CD4-positive, alpha-beta T cell (primary cell): ENCODE data around the gene MTARC1. TPM values are rescaled to one million over a fixed set of nuclear protein-coding genes. Genes with fewer than 3 reads are reported as not detected.

Experiments used
- ATAC-seq: fragments of 200-7000 bp; cut with Tn5 transposase; one replicate; pipeline ENCODE4 v1.10.0; 2022; ENCODE audit warnings: mild to moderate bottlenecking; ENCODE audit not compliant: poor library complexity
- CTCF ChIA-PET: fragments of 350-600 bp; sonication (Branson Sonifier 250); formaldehyde crosslinking; loops from one replicate; lab custom pipeline; 2021; ENCODE audit warnings: antibody characterized with exemption, inconsistent platforms; lab: Charles Lee
- POLR2A ChIA-PET: fragments of 350-600 bp; sonication (Branson Sonifier 250); formaldehyde crosslinking; loops from one replicate; lab custom pipeline; 2021; ENCODE audit warnings: antibody characterized with exemption, inconsistent platforms; lab: Charles Lee
- DNase-seq, 14 experiments: peaks; one replicate each; pipeline ENCODE4 v3.0.0-alpha.2; 2013 to 2020; ENCODE audit warnings: mixed read lengths in 2 of 14
- H3K27ac ChIP-seq, 2 donors: one replicate each; pipeline versions ENCODE4 v1.5.1 to v1.7.0; 2013; ENCODE audit warnings: low read length in 2 of 2, low read depth in 1 of 2, mild to moderate bottlenecking in 1 of 2
- H3K27me3 ChIP-seq, 2 experiments: 1 replicate in 1 of 2; 2 replicates in 1 of 2; pipeline versions ENCODE4 v1.6.1 to v1.7.0; 2013; ENCODE audit warnings: low read length in 2 of 2, control low read depth in 1 of 2, mild to moderate bottlenecking in 1 of 2, moderate library complexity in 1 of 2; ENCODE audit not compliant: insufficient read depth in 2 of 2, control insufficient read depth in 1 of 2
- H3K36me3 ChIP-seq: one replicate; pipeline ENCODE4 v1.6.1; 2013; ENCODE audit warnings: low read length, control low read depth; ENCODE audit not compliant: insufficient read depth
- H3K4me1 ChIP-seq: one replicate; pipeline ENCODE4 v1.6.1; 2013; ENCODE audit warnings: low read length, control low read depth; ENCODE audit not compliant: insufficient read depth
- H3K4me3 ChIP-seq: one replicate; pipeline ENCODE4 v1.5.1; 2013; ENCODE audit warnings: mild to moderate bottlenecking, low read length, moderate library complexity
- H3K9me3 ChIP-seq, 2 experiments: 1 replicate in 1 of 2; 2 replicates in 1 of 2; pipeline versions ENCODE4 v1.6.1 to v1.7.0; 2013; ENCODE audit warnings: low read length in 2 of 2, mild to moderate bottlenecking in 2 of 2, control low read depth in 1 of 2, moderate library complexity in 1 of 2; ENCODE audit not compliant: control insufficient read depth in 1 of 2, insufficient read depth in 1 of 2
- H3K27ac Mint-ChIP-seq: one replicate; pipeline ENCODE4 v1.8.0; 2020; ENCODE audit warnings: mixed read lengths
- H3K27me3 Mint-ChIP-seq: one replicate; pipeline ENCODE4 v1.8.0; 2021; ENCODE audit warnings: mixed read lengths
- H3K36me3 Mint-ChIP-seq: one replicate; pipeline ENCODE4 v1.8.0; 2021; ENCODE audit warnings: low read depth, mixed read lengths
- H3K4me1 Mint-ChIP-seq: one replicate; pipeline ENCODE4 v1.8.0; 2021; ENCODE audit warnings: low read depth, mixed read lengths
- H3K4me3 Mint-ChIP-seq: one replicate; pipeline ENCODE4 v1.8.0; 2020; ENCODE audit warnings: mild to moderate bottlenecking, mixed read lengths
- H3K9me3 Mint-ChIP-seq: one replicate; pipeline ENCODE4 v1.8.0; 2020; ENCODE audit warnings: mixed read lengths
- CTCF ChIP-seq: fragments of 200-600 bp; IDR thresholded peaks from one replicate; pipeline ENCODE4 v1.8.0; 2022; ENCODE audit warnings: antibody characterized with exemption, mild to moderate bottlenecking
- intact Hi-C, 2 experiments: fragments of 100-400 bp; cut with DNase I in 1 of 2; cut with micrococcal nuclease in 1 of 2; formaldehyde crosslinking; loops; one replicate each; pipeline versions ENCODE4 v1.15.1 to v1.9.0; 2023 to 2025; cut with DNase I, micrococcal nuclease
- total RNA-seq, 174 experiments: library from RNA in 2 of 174; stranded (reverse) in 2 of 174; gene quantifications; one replicate each; pipeline ENCODE4 v1.2.3 and lab custom pipeline; 2021 to 2026

The MTARC1 gene
- total RNA-seq, 2 experiments from 2014 or later, result not detected

- H3K36me3 ChIP-seq, result no peaks in the 10 kb centered on the region
- CTCF ChIA-PET, result no interaction called here
- no peak overlapping the region for H3K4me3 Mint-ChIP-seq
- POLR2A ChIA-PET, result no interaction called here
- no peaks in the 10 kb centered on the region for H3K9me3 Mint-ChIP-seq
- H3K9me3 ChIP-seq, result no peaks in the 10 kb centered on the region
- no peaks in the 10 kb centered on the region for H3K36me3 Mint-ChIP-seq
- intact Hi-C loops, result no loop called here
- TF ChIP-seq CTCF, result no peak
- no peak overlapping the region for H3K27ac ChIP-seq
- no peak overlapping the region for H3K27ac Mint-ChIP-seq
- H3K4me3 ChIP-seq, result no peak overlapping the region
- H3K4me1 Mint-ChIP-seq, result no peaks in the 10 kb centered on the region
- ATAC-seq (no peak), DNase-seq (no peak)
- H3K27me3 Mint-ChIP-seq, result peaks cover 11% of the 10 kb centered on the region
- no peaks in the 10 kb centered on the region for H3K27me3 ChIP-seq
- H3K4me1 ChIP-seq, result no peaks in the 10 kb centered on the region
These were observed 18.5 kb upstream of the MTARC1 start for GRCh38 chr1:220768126-220768601.

DNA sequence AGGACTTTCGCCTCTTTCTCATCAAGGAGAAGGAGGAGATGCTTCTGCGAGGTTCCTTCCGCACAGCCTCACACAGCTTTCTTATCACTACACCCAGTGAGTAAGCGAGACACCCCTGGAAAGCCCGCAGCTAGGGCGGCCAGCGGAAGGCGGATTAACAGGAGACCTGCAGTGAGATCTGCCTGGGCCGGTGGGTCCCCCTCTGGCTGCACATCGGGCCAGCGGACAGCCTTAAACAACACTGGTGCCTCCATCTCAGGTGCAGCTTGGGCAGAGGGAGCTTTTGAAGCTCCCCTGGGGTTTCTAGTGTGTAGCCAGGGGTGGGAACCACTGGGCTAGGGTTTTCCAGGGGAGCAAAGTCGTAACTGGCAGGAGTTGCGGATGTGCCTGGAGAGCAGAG is 17.5 kb upstream of the MTARC1 start:
- no peak overlapping the region for H3K27ac Mint-ChIP-seq
- CTCF ChIA-PET, result no interaction called here
- no peaks in the 10 kb centered on the region for H3K36me3 ChIP-seq

GRCh38 chr1:220770245-220770913 is 16.3 kb upstream of the MTARC1 start:
- Mint-ChIP-seq H3K9me3 (no peaks in the 10 kb centered on the region), H3K36me3 (no peaks in the 10 kb centered on the region), H3K4me1 (no peaks in the 10 kb centered on the region), H3K27me3 (peaks cover 20% of the 10 kb centered on the region), H3K4me3 (no peak overlapping the region), H3K27ac (no peak overlapping the region)
- no peak overlapping the region for H3K4me3 ChIP-seq
- no peaks in the 10 kb centered on the region for H3K36me3 ChIP-seq
- no peaks in the 10 kb centered on the region for H3K4me1 ChIP-seq
- ChIA-PET POLR2A (no interaction called here), CTCF (no interaction called here)
- ATAC-seq (no peak), DNase-seq (no peak)
- peaks cover 0 to 2% of the 10 kb centered on the region in 2 experiments for H3K27me3 ChIP-seq
- no peak for TF ChIP-seq CTCF
- no peak overlapping the region for H3K27ac ChIP-seq
- H3K9me3 ChIP-seq, result no peaks in the 10 kb centered on the region
- intact Hi-C loops, result no loop called here

More for the DNA sequence above, 17.5 kb upstream of the MTARC1 start:
- H3K9me3 Mint-ChIP-seq, result no peaks in the 10 kb centered on the region
- H3K36me3 Mint-ChIP-seq, result no peaks in the 10 kb centered on the region
- POLR2A ChIA-PET, result no interaction called here
- H3K4me1 Mint-ChIP-seq, result no peaks in the 10 kb centered on the region
- intact Hi-C loops, result no loop called here
- no peak overlapping the region for H3K4me3 Mint-ChIP-seq
- H3K4me1 ChIP-seq, result no peaks in the 10 kb centered on the region
- H3K4me3 ChIP-seq, result no peak overlapping the region
- no peaks in the 10 kb centered on the region for H3K27me3 ChIP-seq
- TF ChIP-seq CTCF, result no peak
- peaks cover 10% of the 10 kb centered on the region for H3K27me3 Mint-ChIP-seq
- no peaks in the 10 kb centered on the region for H3K9me3 ChIP-seq
- DNase-seq, result no peak
- H3K27ac ChIP-seq, result no peak overlapping the region
- ATAC-seq, result no peak
